NCI-H510A treated with DMSO at 0.1 percent for 48 hours (cell line): ENCODE data around the gene CCR2.

Experiments
- DNase-seq: peaks from one replicate; lab custom pipeline; 2025; lab: John Stamatoyannopoulos, UW

Gene CCR2

DNA sequence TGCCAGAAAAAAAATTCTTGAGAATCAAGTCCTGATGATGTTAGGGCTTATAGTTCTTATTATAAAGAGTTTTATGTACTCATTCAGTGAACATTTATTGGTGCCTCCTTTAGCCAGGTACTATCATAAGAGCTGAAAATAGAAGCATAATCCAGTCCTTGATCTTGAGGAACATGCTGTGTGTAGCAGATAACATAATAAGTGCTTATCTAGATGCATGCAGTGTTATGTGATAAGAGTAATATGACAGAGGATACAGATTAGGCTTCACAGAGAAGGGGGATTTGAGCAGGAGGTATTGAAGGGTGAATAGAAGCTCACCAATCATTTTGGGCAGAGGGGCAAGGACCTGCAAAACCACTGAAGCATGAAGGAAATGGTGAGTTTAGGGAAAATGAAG lies 1.1 kb downstream of the CCR2 start:
- DNase-seq: no peak

DNA sequence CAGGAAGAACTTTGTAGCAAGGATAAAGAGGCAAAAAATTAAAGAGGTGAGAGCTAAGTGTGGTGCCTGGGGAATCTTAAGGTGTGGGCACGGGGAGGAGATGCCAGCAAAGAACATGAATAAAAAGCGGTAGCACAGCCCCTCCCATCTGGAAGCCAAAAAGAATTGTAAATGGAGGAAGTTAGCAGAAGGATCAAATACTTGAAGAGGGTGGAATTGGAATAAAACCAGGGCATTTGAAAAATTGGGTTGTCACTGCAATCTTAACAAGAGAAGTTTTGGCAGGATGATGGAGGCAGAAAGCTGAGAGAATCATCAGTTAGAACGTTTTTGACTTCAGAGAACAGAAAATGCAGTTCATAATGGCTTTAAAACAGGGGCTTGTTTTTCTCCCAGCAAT lies 2.4 kb downstream of the CCR2 start:
- no peak for DNase-seq

DNA sequence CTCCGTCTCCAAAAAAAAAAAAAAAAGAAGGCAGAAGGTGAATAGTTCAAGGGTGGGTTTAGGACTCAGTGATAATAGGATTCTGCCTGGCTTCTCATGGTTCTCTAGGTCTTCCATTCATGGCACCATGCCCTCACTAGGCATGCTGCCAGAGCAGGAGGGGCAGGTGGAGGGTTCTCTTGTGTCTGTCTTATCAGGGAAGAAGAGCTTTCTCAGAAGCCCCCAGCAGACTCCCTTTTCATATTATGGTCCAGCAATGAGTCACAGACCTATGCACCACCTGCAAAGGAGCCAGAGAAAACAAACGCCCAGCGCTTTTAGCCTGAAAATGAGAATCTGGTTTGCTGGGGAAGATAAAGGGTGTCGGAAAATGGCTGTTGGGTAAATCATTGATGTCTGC lies 3.0 kb downstream of the CCR2 start:
- DNase-seq: no peak

DNA sequence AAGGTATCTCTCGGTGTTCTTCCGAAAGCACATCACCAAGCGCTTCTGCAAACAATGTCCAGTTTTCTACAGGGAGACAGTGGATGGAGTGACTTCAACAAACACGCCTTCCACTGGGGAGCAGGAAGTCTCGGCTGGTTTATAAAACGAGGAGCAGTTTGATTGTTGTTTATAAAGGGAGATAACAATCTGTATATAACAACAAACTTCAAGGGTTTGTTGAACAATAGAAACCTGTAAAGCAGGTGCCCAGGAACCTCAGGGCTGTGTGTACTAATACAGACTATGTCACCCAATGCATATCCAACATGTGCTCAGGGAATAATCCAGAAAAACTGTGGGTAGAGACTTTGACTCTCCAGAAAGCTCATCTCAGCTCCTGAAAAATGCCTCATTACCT lies 4.6 kb downstream of the CCR2 start:
- DNase-seq: no peak

DNA sequence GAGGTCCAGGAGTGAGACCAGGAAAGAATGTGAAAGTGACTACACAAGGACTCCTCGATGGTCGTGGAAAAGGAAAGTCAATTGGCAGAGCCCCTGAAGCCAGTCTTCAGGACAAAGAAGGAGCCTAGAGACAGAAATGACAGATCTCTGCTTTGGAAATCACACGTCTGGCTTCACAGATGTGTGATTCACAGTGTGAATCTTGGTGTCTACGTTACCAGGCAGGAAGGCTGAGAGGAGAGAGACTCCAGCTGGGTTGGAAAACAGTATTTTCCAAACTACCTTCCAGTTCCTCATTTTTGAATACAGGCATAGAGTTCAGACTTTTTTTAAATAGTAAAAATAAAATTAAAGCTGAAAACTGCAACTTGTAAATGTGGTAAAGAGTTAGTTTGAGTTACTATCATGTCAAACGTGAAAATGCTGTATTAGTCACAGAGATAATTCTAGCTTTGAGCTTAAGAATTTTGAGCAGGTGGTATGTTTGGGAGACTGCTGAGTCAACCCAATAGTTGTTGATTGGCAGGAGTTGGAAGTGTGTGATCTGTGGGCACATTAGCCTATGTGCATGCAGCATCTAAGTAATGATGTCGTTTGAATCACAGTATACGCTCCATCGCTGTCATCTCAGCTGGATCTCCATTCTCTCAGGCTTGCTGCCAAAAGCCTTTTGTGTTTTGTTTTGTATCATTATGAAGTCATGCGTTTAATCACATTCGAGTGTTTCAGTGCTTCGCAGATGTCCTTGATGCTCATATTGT lies 6.0 kb downstream of the CCR2 start:
- no peak for DNase-seq

DNA sequence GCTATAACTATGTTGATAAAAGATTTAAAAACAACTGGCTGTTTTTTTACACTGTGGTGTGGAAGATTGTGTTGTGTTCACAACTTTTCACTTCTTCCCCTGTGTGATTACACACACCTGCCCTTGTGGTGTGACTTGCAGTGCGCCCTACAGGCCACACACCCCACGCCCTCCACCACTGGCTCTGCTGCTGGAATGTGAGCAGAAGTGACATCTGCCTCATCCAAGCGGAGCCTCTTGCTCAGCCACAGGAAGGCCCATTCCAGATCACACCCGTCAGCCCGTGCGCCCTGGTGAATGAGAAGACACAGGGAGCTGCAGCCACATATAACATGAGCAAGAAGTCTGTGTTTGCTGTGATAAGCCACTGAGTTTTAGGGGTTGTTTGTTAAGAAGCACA lies 7.0 kb downstream of the CCR2 start:
- DNase-seq: no peak

DNA sequence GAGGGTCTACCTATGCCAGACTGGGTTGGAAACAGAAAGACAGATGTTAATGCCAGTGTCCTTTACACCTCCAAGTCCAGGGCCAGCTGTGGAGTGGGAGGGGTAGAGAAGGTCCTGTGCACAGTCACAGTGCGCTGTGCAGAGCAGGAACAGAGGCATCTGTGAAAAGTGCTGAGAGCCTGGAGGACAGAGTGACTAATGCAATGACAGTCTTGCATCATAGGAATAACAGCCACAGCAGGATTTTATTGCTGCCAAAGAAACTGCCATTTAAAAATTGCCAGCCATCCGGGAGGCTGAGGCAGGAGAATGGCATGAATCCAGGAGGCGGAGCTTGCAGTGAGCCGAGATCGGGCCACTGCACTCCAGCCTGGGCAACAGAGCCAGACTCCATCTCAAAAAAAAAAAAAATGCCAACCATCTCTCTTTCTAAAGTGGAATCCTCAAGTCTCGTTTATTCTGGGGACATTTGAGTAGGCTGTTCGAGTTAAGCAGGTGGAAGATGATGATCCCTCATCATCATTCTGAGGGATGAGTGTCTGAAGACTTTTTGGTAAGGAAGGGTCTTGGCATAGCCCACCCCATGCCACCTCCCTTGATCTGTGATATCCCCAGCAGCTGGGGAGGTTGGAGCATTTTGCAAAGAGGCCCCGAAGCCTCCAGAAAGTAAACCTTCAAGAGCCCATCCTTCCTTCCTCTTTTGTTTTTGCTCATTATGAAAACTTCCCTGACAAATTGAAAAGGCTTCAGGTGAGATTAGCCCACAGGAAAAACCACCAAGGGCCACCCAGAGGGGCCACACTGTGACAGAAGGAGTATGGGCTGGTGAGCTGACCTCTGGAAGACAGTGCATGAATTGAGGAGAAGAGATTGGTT lies 7.7 kb downstream of the CCR2 start:
- DNase-seq: no peak

DNA sequence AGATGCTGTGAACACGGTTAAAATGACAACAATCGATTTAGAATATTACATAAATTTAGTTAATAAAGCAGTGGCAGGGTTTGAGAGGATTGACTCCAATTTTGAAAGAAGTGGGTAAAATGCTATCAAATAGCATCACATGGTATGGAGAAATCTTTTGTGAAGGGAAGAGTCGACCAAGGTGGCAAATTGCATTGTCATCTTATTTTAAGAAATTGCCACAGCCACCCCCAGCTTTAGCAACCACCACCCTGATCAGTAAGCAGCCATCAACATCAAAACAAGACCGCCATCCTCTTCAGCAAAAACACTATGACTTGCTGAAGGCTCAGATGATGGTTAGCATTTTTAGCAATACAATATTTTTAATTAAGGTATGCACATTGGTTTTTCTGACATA lies 11.1 kb downstream of the CCR2 start:
- DNase-seq: no peak

DNA sequence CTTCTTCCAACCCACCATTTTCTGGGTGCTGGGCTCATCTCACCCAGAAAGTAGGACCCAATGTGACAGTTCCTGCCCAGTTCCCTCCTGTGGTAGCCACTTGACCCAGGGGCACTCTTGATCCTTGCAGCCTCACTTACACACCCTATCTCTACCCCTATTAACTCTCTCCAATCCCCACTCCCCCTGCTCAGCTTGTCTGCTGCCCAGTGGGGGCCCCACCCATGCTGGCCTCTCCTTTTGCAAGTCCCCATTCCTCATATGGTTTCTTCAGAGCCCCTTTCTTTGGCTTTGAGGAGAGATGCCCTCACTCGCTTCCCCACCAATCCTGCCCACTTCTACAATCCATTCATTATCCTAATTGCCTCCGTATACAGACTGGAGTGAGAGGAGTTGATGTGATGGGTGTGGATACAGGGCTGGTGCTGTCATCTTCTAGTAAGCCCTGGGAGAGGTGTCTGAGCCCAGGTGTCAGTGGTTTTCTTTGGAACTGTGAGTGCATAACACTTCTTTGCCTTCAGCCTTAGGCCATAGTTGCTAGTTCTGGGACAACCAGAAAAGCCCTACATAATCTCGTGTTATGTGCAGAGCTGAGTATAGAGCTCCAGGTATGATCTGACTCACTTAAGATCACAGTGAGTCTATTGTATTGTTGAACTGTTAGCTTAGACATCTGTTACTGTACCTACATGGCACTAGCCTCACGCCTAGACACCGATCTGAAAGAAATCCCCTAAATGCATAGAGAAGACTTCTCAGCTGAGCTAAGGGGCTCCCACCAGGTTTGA lies 12.0 kb downstream of the CCR2 start:
- DNase-seq: no peak

DNA sequence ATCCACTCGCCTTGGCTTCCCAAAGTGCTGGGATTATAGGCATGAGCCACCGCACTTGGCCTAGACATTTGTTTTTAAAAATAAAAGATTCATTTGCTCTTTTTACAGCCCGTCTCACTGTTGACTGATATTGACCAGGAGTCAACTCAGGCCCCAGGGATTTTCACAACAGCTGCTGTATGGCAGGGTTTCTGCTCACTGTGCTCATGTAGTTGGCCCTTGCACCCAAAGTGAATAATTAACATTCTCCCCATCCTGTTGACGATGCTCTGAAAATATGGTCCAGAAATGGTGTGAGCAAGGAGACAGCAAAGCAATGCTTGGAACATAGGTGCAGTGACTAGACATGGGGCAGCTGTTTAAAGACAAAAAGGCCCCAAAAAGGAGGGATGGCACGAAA lies 13.9 kb downstream of the CCR2 start:
- no peak for DNase-seq

DNA sequence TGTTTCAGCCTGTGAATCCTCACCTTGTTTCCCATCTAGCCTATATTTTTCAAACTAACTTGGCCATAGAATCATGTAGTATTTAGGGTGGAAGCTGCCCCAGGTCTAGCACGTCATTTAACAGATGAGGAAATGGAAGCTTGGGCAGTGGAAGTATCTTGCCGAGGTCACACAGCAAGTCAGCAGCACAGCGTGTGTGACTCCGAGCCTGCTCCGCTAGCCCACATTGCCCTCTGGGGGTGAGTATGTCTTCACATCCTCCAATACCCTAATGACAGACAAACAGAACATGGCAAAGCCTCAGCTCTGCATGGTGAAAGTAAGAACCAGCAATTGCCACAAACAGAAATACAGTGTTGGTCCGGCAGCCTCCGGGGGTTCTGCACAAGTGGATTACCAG lies 14.7 kb downstream of the CCR2 start:
- DNase-seq: no peak

DNA sequence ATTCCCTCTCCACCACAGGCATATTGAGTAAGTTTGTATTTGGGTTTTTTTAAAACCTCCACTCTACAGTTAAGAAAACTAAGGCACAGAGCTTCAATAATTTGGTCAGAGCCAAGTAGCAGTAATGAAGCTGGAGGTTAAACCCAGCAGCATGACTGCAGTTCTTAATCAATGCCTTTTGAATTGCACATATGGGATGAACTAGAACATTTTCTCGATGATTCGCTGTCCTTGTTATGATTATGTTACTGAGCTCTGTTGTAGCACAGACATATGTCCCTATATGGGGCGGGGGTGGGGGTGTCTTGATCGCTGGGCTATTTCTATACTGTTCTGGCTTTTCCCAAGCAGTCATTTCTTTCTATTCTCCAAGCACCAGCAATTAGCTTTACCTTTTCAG lies 15.2 kb downstream of the CCR2 start:
- no peak for DNase-seq

DNA sequence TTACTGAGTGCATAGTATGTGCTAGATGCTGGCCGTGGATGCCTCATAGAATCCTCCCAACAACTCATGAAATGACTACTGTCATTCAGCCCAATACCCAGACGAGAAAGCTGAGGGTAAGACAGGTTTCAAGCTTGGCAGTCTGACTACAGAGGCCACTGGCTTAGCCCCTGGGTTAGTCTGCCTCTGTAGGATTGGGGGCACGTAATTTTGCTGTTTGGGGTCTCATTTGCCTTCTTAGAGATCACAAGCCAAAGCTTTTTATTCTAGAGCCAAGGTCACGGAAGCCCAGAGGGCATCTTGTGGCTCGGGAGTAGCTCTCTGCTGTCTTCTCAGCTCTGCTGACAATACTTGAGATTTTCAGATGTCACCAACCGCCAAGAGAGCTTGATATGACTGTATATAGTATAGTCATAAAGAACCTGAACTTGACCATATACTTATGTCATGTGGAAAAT lies 15.8 kb downstream of the CCR2 start:
- no peak for DNase-seq

DNA sequence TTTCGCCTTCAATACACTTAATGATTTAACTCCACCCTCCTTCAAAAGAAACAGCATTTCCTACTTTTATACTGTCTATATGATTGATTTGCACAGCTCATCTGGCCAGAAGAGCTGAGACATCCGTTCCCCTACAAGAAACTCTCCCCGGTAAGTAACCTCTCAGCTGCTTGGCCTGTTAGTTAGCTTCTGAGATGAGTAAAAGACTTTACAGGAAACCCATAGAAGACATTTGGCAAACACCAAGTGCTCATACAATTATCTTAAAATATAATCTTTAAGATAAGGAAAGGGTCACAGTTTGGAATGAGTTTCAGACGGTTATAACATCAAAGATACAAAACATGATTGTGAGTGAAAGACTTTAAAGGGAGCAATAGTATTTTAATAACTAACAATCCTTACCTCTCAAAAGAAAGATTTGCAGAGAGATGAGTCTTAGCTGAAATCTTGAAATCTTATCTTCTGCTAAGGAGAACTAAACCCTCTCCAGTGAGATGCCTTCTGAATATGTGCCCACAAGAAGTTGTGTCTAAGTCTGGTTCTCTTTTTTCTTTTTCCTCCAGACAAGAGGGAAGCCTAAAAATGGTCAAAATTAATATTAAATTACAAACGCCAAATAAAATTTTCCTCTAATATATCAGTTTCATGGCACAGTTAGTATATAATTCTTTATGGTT lies 17.1 kb downstream of the CCR2 start, which contains the start of gene CCR5:
Gene CCR5 (plus strand): TSS at position 108 of the 680 bp plus-strand sequence. CDS start 1,957 bp downstream, outside the sequence.
- DNase-seq: no peak

DNA sequence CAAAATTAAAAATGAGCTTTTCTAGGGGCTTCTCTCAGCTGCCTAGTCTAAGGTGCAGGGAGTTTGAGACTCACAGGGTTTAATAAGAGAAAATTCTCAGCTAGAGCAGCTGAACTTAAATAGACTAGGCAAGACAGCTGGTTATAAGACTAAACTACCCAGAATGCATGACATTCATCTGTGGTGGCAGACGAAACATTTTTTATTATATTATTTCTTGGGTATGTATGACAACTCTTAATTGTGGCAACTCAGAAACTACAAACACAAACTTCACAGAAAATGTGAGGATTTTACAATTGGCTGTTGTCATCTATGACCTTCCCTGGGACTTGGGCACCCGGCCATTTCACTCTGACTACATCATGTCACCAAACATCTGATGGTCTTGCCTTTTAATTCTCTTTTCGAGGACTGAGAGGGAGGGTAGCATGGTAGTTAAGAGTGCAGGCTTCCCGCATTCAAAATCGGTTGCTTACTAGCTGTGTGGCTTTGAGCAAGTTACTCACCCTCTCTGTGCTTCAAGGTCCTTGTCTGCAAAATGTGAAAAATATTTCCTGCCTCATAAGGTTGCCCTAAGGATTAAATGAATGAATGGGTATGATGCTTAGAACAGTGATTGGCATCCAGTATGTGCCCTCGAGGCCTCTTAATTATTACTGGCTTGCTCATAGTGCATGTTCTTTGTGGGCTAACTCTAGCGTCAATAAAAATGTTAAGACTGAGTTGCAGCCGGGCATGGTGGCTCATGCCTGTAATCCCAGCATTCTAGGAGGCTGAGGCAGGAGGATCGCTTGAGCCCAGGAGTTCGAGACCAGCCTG lies 17.8 kb downstream of the CCR2 start:
- DNase-seq: no peak

DNA sequence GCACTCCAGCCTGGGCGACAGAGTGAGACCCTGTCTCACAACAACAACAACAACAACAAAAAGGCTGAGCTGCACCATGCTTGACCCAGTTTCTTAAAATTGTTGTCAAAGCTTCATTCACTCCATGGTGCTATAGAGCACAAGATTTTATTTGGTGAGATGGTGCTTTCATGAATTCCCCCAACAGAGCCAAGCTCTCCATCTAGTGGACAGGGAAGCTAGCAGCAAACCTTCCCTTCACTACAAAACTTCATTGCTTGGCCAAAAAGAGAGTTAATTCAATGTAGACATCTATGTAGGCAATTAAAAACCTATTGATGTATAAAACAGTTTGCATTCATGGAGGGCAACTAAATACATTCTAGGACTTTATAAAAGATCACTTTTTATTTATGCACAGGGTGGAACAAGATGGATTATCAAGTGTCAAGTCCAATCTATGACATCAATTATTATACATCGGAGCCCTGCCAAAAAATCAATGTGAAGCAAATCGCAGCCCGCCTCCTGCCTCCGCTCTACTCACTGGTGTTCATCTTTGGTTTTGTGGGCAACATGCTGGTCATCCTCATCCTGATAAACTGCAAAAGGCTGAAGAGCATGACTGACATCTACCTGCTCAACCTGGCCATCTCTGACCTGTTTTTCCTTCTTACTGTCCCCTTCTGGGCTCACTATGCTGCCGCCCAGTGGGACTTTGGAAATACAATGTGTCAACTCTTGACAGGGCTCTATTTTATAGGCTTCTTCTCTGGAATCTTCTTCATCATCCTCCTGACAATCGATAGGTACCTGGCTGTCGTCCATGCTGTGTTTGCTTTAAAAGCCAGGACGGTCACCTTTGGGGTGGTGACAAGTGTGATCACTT lies 18.8 kb downstream of the CCR2 start:
- DNase-seq: no peak

DNA sequence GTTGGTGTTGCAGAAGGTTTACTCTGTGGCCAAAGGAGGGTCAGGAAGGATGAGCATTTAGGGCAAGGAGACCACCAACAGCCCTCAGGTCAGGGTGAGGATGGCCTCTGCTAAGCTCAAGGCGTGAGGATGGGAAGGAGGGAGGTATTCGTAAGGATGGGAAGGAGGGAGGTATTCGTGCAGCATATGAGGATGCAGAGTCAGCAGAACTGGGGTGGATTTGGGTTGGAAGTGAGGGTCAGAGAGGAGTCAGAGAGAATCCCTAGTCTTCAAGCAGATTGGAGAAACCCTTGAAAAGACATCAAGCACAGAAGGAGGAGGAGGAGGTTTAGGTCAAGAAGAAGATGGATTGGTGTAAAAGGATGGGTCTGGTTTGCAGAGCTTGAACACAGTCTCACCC lies 20.8 kb downstream of the CCR2 start:
- no peak for DNase-seq

DNA sequence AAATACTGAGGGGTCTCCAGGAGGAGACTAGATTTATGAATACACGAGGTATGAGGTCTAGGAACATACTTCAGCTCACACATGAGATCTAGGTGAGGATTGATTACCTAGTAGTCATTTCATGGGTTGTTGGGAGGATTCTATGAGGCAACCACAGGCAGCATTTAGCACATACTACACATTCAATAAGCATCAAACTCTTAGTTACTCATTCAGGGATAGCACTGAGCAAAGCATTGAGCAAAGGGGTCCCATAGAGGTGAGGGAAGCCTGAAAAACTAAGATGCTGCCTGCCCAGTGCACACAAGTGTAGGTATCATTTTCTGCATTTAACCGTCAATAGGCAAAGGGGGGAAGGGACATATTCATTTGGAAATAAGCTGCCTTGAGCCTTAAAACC lies 21.3 kb downstream of the CCR2 start:
- DNase-seq: no peak

DNA sequence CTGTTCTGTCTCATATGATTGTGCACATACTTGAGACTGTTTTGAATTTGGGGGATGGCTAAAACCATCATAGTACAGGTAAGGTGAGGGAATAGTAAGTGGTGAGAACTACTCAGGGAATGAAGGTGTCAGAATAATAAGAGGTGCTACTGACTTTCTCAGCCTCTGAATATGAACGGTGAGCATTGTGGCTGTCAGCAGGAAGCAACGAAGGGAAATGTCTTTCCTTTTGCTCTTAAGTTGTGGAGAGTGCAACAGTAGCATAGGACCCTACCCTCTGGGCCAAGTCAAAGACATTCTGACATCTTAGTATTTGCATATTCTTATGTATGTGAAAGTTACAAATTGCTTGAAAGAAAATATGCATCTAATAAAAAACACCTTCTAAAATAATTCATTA lies 21.9 kb downstream of the CCR2 start:
- no peak for DNase-seq

DNA sequence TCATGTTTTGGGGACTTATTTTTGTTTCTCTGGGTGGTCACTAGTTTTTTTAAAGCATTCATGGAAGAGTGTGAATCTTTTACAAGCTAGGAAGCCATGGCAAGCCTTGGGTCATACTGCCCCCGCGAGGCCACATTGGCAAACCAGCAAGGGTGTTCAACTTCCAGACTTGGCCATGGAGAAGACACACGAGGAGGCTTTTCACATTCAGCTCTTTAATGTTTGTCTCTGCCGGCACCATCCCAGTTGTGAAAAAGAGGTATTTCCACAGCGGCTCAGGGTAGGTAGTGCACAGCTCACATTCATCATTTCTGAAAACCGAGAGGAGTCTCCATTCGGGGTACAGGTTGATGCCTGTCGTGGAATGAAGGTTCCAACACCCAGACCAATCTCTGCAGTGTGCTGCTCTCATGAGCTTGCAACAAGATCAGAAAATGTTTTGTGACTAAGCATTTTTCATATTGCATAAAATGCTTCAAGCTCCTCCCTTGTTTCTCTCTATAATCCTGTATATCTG lies 24.6 kb downstream of the CCR2 start:
- DNase-seq: no peak
